Lower leg skin (tissue), 3 donors: ENCODE results near the gene ZSWIM9.

Experiments
- CTCF ChIP-seq, 3 donors: fragments of 450-650 bp; IDR thresholded peaks; one replicate each; pipeline ENCODE4 v1.5.1; 2016; ENCODE audit warnings: antibody characterized with exemption in 3 of 3, mild to moderate bottlenecking in 3 of 3, moderate library complexity in 2 of 3
- POLR2A ChIP-seq, 2 donors: fragments of 450-650 bp; IDR thresholded peaks; one replicate each; pipeline ENCODE4 v1.6.1; 2016 to 2017; ENCODE audit warnings: antibody characterized with exemption in 2 of 2, mild to moderate bottlenecking in 1 of 2, moderate library complexity in 1 of 2

DNA sequence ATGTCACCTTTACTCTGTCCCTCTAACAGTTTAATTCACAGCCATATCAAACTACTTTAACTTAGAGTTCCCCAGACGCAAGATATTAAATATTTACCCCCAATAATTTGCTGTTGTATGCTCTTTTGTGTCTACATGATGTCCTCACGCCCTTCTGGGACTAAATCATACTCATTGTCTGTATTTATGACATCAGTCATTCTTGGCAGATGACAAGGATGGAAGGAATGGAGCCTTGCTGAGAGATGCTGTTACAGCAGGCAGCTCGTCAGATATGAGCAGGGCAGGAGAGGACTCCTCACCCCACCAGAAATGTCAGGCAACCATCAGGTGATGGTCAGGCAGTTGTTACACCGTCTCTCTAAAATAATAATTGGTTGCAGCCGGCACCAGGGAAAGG, 43.5 kb downstream of the ZSWIM9 start:
- TF ChIP-seq CTCF (IDR thresholded peaks at IDR 0.05) (no peak), POLR2A (IDR thresholded peaks at IDR 0.05) (no peak)
